Brain microvascular endothelial cell (primary cell): Measurements from ENCODE around the gene DNAJC13.

ENCODE experiments used
- DNase-seq: peaks from one replicate; pipeline ENCODE4 v3.0.0-alpha.2; 2020
- H3K27ac ChIP-seq: fragments of 250-450 bp; sonication (Bioruptor Pico); 2 replicates; pipeline ENCODE4 v1.5.1; 2020; ENCODE audit warnings: mild to moderate bottlenecking, moderate library complexity
- H3K27me3 ChIP-seq: fragments of 250-450 bp; sonication (Bioruptor Pico); replicated peaks from 2 replicates; pipeline ENCODE4 v1.5.1; 2020; ENCODE audit warnings: mild to moderate bottlenecking
- H3K36me3 ChIP-seq: fragments of 250-450 bp; sonication (Bioruptor Pico); replicated peaks from 2 replicates; pipeline ENCODE4 v1.5.1; 2020; ENCODE audit warnings: mild to moderate bottlenecking
- H3K4me3 ChIP-seq: 2 replicates; pipeline ENCODE4 v1.5.1; 2011; ENCODE audit warnings: low read depth, mild to moderate bottlenecking, control low read depth, low read length, moderate library complexity
- CTCF ChIP-seq: IDR thresholded peaks from 2 replicates; pipeline ENCODE4 v1.5.1; 2011; ENCODE audit warnings: low read depth, mild to moderate bottlenecking, moderate library complexity, low read length, control low read depth, inconsistent platforms; ENCODE audit errors: missing control alignments
- in situ Hi-C: cut with HindIII; loops from 2 replicates; pipeline ENCODE4 v1.10.0; 2017; ENCODE audit warnings: low sequenced_read_pairs, low pct_ligation_motif_present

The DNAJC13 gene

GRCh38 chr3:132536442-132537153 is 119.3 kb downstream of the DNAJC13 start:
- Histone ChIP-seq H3K27ac (peak overlapping the region; percentile 62), H3K4me3 (no peak overlapping the region), H3K27me3 (no peaks in the 10 kb centered on the region), H3K36me3 (peaks cover 10% of the 10 kb centered on the region)
- DNase-seq: no peak
- in situ Hi-C loops: loop anchor here (25.0 kb wide), 1 partner anchor 101 kb away; no protein-coding TSS in a partner anchor
- TF ChIP-seq CTCF: no peak

GRCh38 chr3:132537297-132537696 is 120.0 kb downstream of the DNAJC13 start:
- Histone ChIP-seq H3K27ac (no peak overlapping the region), H3K4me3 (no peak overlapping the region), H3K27me3 (no peaks in the 10 kb centered on the region), H3K36me3 (peaks cover 6% of the 10 kb centered on the region)
- in situ Hi-C loops: loop anchor here (25.0 kb wide), 1 partner anchor 100 kb away; no protein-coding TSS in a partner anchor
- DNase-seq: no peak
- TF ChIP-seq CTCF: peak; percentile 2

GRCh38 chr3:132538072-132538471 is 120.8 kb downstream of the DNAJC13 start:
- in situ Hi-C loops: loop anchor here (25.0 kb wide), 1 partner anchor 99 kb away; no protein-coding TSS in a partner anchor

GRCh38 chr3:132539681-132540080 is 122.4 kb downstream of the DNAJC13 start:
- TF ChIP-seq CTCF: no peak
- Histone ChIP-seq H3K27ac (no peak overlapping the region), H3K4me3 (no peak overlapping the region), H3K36me3 (peaks cover 3% of the 10 kb centered on the region), H3K27me3 (no peaks in the 10 kb centered on the region)
- in situ Hi-C loops: loop anchor here (25.0 kb wide), 1 partner anchor 98 kb away; no protein-coding TSS in a partner anchor
- DNase-seq: no peak

More at GRCh38 chr3:132538072-132538471, 120.8 kb downstream of the DNAJC13 start:
- no peak for DNase-seq
- Histone ChIP-seq H3K27me3 (no peaks in the 10 kb centered on the region), H3K27ac (no peak overlapping the region), H3K4me3 (no peak overlapping the region), H3K36me3 (peaks cover 5% of the 10 kb centered on the region)
- TF ChIP-seq CTCF: no peak

GRCh38 chr3:132542577-132542976 is 125.3 kb downstream of the DNAJC13 start:
- in situ Hi-C loops: loop anchor here (25.0 kb wide), 1 partner anchor 95 kb away; no protein-coding TSS in a partner anchor
- Histone ChIP-seq H3K4me3 (no peak overlapping the region), H3K27ac (peak overlapping the region; percentile 75), H3K27me3 (no peaks in the 10 kb centered on the region), H3K36me3 (peaks cover 2% of the 10 kb centered on the region)
- no peak for DNase-seq
- TF ChIP-seq CTCF: no peak
